ENCODE data around the gene CHID1. TPM values are rescaled to one million over a fixed set of nuclear protein-coding genes. Genes with fewer than 3 reads are reported as not detected.

Gene CHID1
- total and polyA plus RNA-seq, 2 donors (not counting 1 experiment from before 2014, with no cell fraction given): 31.0 to 68.1 TPM

GRCh38 chr11:829176-829846, 81.3 kb downstream of the CHID1 start:
- Mint-ChIP-seq H3K9me3 (ENCODE audit: insufficient read depth) (no peaks in the 10 kb centered on the region), H3K27ac (no peak overlapping the region), H3K4me1 (peaks cover 53% of the 10 kb centered on the region), H3K27me3 (peaks cover 7% of the 10 kb centered on the region), H3K4me3 (peak overlapping the region; percentile 88)
- Histone ChIP-seq H4K20me1 (ENCODE audit: control insufficient read depth, insufficient read depth, low read length, poor library complexity, severe bottlenecking) (peaks cover 61% of the 10 kb centered on the region), H3K9me3 (ENCODE audit: control extremely low read depth in 1 of 3, control insufficient read depth in 2 of 3, insufficient read depth in 1 of 3, low read length in 2 of 3) (peaks cover 0 to 15% (median 0%) of the 10 kb centered on the region in 3 donors), H3K4me1 (ENCODE audit: control insufficient read depth in 2 of 2, insufficient read depth in 2 of 2, low read length in 2 of 2) (peaks cover 69 to 70% of the 10 kb centered on the region in 2 donors), H2AFZ (ENCODE audit: insufficient read depth, low read depth, low read length, poor library complexity, severe bottlenecking) (peak overlapping the region; percentile 78), H3K9ac (ENCODE audit: low read length) (peak overlapping the region; percentile 68), H3K4me2 (replicated peaks; ENCODE audit: low read depth, low read length, poor library complexity, severe bottlenecking) (peak overlapping the region; percentile 99), H3K79me2 (ENCODE audit: control insufficient read depth, insufficient read depth, low read length) (no peaks in the 10 kb centered on the region), H3K4me3 (ENCODE audit: control extremely low read depth in 1 of 5, extremely low read depth in 1 of 5, insufficient read depth in 1 of 5, low read depth in 2 of 5, low read length in 4 of 5) (peak overlapping the region in 4 of 5 experiments; percentile 36 to 55 (median 48)), H3K36me3 (replicated peaks in 1 of 2; ENCODE audit: control extremely low read depth in 1 of 2, control insufficient read depth in 1 of 2, extremely low read depth in 1 of 2, insufficient read depth in 2 of 2, low read length in 1 of 2) (peaks cover 0 to 6% of the 10 kb centered on the region in 2 experiments), H3K27me3 (replicated peaks in 1 of 4; ENCODE audit: control extremely low read depth in 1 of 4, control insufficient read depth in 3 of 4, insufficient read depth in 4 of 4, low read length in 3 of 4) (peaks cover 0 to 55% (median 19%) of the 10 kb centered on the region in 4 experiments), H3K27ac (ENCODE audit: low read length in 2 of 2) (no peak overlapping the region)
- ChIA-PET CTCF (interaction anchor here (0.7 to 0.8 kb wide), 3 partner anchors 17 to 23 kb away, joined by 3 to 4 read pairs (median 3); no protein-coding TSS in a partner anchor), POLR2A (interaction anchor here (3.6 to 6.4 kb wide), 2 partner anchors 9 to 13 kb away, joined by 17 to 57 read pairs; partner anchors contain the start of genes PNPLA2, POLR2L and TSPAN4)
- WGBS (ENCODE audit: insufficient coverage): 6% methylated on average over 40 of the region's 40 CpGs
- TF ChIP-seq EZH2 (IDR thresholded peaks at IDR 0.05; ENCODE audit: borderline replicate concordance, insufficient read depth, low read depth, low read length, poor library complexity, severe bottlenecking) (no peak), CTCF (IDR thresholded peaks at IDR 0.05) (no peak)
- DNase-seq (peak; percentile 58), ATAC-seq (ENCODE audit: low read depth) (peak; percentile 12)
- intact Hi-C loops (cut with micrococcal nuclease): no loop called here
